Tibial nerve (tissue), 4 donors: ENCODE measurements around the gene CALML3. TPM values are rescaled to one million over a fixed set of nuclear protein-coding genes. Genes with fewer than 3 reads are reported as not detected.

ENCODE experiments used
- DNase-seq, 2 donors: peaks; one replicate each; pipeline ENCODE4 v3.0.0-alpha.2; 2019; ENCODE audit warnings: low spot score in 2 of 2
- H3K27ac ChIP-seq, 4 donors: fragments of 200-600 bp; sonication (generic) in 3 of 4; one replicate each; pipeline ENCODE4 v1.5.1; 2017 to 2019; ENCODE audit warnings: mild to moderate bottlenecking in 1 of 4
- H3K27me3 ChIP-seq, 2 donors: fragments of 200-600 bp; sonication (generic) in 1 of 2; one replicate each; pipeline versions ENCODE4 v1.5.1 to v1.6.0; 2017 to 2019
- H3K36me3 ChIP-seq, 3 donors: fragments of 200-600 bp; sonication (generic); one replicate each; pipeline ENCODE4 v1.5.1; 2018 to 2019
- H3K4me1 ChIP-seq, 4 donors: fragments of 200-600 bp; sonication (generic) in 3 of 4; one replicate each; pipeline ENCODE4 v1.5.1; 2017 to 2019
- H3K4me3 ChIP-seq, 4 donors: fragments of 200-600 bp; sonication (generic) in 3 of 4; one replicate each; pipeline ENCODE4 v1.5.1; 2017 to 2019; ENCODE audit warnings: mild to moderate bottlenecking in 1 of 4, moderate library complexity in 1 of 4
- H3K9me3 ChIP-seq, 4 donors: fragments of 200-600 bp; sonication (generic) in 3 of 4; one replicate each; pipeline ENCODE4 v1.5.1; 2017 to 2019
- EP300 ChIP-seq, 2 donors: sonication (generic); formaldehyde crosslinking; IDR thresholded peaks; one replicate each; pipeline ENCODE4 v1.6.1; 2017; ENCODE audit warnings: antibody characterized with exemption in 2 of 2, mild to moderate bottlenecking in 1 of 2
- POLR2A ChIP-seq, 2 donors: fragments of 450-650 bp; IDR thresholded peaks; one replicate each; pipeline ENCODE4 v1.6.1; 2017; ENCODE audit warnings: antibody characterized with exemption in 2 of 2, mild to moderate bottlenecking in 2 of 2, moderate library complexity in 2 of 2
- WGBS, 2 donors: methylation state at CpG; one replicate each; pipeline ENCODE4 v1.1.5; 2018; 5-methylcytosine and 5-hydroxymethylcytosine counted together
- total RNA-seq, 4 donors: library from RNA; depleted of rRNA; stranded (reverse); fragments of >200 nt; gene quantifications; one replicate each; pipeline ENCODE4 v1.1.0, GENCODE V29; 2016
- TF ChIP-seq, protein P1 (sequence below), 5 experiments: fragments of 200-600 bp in 3 of 5; fragments of 450-650 bp in 2 of 5; sonication (generic) in 3 of 5; IDR thresholded peaks; one replicate each; pipeline ENCODE4 v1.5.1; 2016 to 2019; ENCODE audit warnings: antibody characterized with exemption in 5 of 5, mild to moderate bottlenecking in 3 of 5, moderate library complexity in 2 of 5

The CALML3 gene
- total RNA-seq, 4 donors from 2014 or later, result not detected

DNA sequence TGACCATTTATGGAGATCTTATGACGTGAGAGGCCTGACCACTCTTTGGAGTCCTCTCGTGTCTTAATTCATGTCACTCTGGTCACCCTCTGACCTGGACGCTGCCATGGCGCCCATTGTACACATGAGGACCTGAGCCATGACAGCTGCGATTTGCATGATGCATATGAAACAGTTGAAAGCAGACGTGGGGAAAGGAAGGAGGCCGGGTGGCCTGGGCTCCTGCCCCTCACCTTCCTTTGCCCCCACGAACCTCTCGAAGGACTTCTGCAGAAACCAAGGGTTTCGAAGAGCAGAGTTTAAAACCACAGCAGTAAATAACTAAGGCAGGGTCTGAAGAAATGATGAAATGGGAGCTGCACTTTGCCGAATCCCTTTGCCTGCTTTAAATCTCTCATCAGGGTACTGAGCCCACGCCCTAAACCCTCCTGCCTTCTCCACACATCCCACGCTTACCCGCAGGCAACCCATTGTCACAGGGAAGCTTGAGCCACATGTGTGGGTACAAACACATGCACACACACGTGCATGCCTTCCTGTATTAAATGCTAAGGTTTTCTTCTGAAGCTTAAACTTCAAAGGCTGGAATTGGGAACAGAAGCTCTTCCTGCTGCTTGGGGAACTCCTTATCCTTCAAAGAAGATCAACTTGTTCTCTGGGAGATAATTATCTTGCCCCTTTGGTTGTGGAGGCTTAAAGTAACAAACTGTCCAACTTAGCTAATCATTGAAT lies 11.7 kb upstream of the CALML3 start:
- Histone ChIP-seq H3K9me3 (no peaks in the 10 kb centered on the region), H3K27me3 (no peaks in the 10 kb centered on the region), H3K4me1 (no peaks in the 10 kb centered on the region), H3K27ac (no peak overlapping the region), H3K36me3 (no peaks in the 10 kb centered on the region), H3K4me3 (no peak overlapping the region)
- WGBS, 2 donors, result 78 to 83% methylated on average over 15 of the region's 15 CpGs
- no peak for TF ChIP-seq EP300 (IDR thresholded peaks at IDR 0.05)
- TF ChIP-seq, protein P1, sequence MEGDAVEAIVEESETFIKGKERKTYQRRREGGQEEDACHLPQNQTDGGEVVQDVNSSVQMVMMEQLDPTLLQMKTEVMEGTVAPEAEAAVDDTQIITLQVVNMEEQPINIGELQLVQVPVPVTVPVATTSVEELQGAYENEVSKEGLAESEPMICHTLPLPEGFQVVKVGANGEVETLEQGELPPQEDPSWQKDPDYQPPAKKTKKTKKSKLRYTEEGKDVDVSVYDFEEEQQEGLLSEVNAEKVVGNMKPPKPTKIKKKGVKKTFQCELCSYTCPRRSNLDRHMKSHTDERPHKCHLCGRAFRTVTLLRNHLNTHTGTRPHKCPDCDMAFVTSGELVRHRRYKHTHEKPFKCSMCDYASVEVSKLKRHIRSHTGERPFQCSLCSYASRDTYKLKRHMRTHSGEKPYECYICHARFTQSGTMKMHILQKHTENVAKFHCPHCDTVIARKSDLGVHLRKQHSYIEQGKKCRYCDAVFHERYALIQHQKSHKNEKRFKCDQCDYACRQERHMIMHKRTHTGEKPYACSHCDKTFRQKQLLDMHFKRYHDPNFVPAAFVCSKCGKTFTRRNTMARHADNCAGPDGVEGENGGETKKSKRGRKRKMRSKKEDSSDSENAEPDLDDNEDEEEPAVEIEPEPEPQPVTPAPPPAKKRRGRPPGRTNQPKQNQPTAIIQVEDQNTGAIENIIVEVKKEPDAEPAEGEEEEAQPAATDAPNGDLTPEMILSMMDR (IDR thresholded peaks at IDR 0.05), result no peak
- no peak for TF ChIP-seq POLR2A (IDR thresholded peaks at IDR 0.05)
- DNase-seq, result no peak

DNA sequence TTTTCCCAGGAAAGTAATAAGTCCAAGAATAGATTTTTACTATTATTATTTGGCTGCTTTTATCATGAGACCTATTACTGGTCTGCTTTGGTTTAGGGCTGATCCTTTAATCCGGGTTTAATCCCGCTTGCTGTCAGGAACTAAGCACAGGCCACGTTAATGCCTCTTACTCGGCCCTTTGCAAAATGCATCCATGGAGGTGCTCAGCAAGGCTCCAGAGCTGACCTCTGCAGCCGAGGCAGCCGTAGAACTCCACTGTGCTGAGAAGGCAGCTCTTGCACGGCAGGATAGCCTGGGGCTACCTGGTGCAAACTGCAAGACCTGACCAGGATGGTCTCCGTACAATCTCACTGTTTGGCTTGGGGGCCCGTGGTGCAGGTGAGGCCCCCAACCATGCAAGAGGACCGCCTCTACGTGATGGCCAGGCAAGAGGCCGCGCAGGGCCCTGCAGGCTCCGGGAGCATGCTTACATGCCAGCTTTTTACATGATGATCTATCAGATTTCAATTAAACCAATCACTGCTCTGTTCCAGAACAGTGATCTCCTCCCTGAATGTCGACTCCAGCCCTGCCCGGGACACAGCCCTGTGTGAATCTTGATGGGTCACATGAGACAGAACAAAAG lies 10.4 kb upstream of the CALML3 start:
- no peak for DNase-seq
- TF ChIP-seq EP300 (IDR thresholded peaks at IDR 0.05), result no peak
- TF ChIP-seq, protein P1 (IDR thresholded peaks at IDR 0.05), result no peak
- no peak for TF ChIP-seq POLR2A (IDR thresholded peaks at IDR 0.05)
- Histone ChIP-seq H3K36me3 (no peaks in the 10 kb centered on the region), H3K9me3 (no peaks in the 10 kb centered on the region), H3K4me1 (no peaks in the 10 kb centered on the region), H3K27ac (no peak overlapping the region), H3K27me3 (no peaks in the 10 kb centered on the region), H3K4me3 (no peak overlapping the region)
- 87 to 90% methylated on average over 14 to 15 of the region's 16 CpGs for WGBS, 2 donors

DNA sequence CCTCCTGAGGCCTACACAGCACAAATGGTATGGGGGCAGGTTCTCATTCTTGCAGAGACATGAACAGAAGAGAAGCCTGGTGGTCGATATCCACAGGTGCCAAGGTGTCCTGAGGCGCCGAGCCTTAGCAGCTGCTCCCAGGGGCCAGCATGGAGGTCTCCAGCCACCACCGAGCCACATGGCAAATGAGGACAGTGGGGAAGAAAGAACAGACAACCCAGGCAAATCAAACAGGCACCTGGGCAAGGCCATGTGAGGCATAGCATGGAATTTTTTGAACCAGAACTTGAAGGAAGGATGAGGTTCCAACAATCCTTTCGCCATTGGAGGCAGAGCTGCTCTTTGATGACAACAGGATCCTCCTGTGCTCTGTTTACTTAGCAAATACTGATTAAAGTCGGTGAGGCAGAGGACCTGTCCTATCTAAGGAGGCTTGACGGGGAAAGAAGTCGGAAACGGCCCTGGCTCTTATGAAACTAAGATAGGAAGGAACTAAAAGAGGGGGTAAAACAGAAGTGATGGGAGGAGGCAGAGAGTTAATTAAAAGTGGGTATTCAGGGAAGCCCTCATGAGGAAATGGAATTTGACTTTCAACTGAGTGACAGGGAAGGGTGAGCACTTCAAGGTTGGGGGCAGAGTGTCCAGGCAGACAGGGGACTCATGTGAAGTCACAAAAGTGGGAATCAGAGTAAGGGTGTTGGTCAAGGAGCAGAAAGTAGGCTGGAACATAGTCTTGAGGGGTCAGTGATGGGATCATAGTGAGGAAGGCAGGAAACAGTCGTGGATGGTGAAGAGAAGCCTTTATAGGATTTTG lies 8.6 kb upstream of the CALML3 start:
- DNase-seq, result no peak
- Histone ChIP-seq H3K9me3 (no peaks in the 10 kb centered on the region), H3K36me3 (no peaks in the 10 kb centered on the region), H3K4me3 (no peak overlapping the region), H3K27ac (no peak overlapping the region), H3K27me3 (no peaks in the 10 kb centered on the region), H3K4me1 (no peaks in the 10 kb centered on the region)
- 79 to 81% methylated on average over 10 of the region's 10 CpGs for WGBS, 2 donors
- TF ChIP-seq EP300 (IDR thresholded peaks at IDR 0.05), result no peak
- TF ChIP-seq, protein P1 (IDR thresholded peaks at IDR 0.05), result no peak

DNA sequence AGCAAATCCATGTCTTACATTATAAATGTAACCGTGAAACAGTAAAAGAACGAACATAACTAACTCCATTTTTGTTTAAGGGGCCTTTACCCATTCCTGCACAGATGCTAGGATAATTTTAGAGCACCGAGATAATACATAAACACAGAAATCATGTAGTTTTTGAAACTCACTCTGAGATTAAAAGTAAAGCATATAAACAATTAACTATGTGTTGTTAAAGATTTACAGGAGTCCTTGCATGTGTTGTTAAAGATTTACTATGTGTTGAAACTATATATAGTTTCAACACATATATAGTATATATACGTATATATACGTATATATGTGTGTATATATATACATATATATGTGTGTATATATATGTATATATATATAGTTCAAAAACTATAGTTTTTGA lies 7.2 kb upstream of the CALML3 start:
- TF ChIP-seq EP300 (IDR thresholded peaks at IDR 0.05) (no peak), POLR2A (IDR thresholded peaks at IDR 0.05) (no peak)
- TF ChIP-seq, protein P1 (IDR thresholded peaks at IDR 0.05), result no peak
- 82 to 92% methylated on average over 5 of the region's 5 CpGs for WGBS, 2 donors
- H3K4me3 ChIP-seq, result no peak overlapping the region

DNA sequence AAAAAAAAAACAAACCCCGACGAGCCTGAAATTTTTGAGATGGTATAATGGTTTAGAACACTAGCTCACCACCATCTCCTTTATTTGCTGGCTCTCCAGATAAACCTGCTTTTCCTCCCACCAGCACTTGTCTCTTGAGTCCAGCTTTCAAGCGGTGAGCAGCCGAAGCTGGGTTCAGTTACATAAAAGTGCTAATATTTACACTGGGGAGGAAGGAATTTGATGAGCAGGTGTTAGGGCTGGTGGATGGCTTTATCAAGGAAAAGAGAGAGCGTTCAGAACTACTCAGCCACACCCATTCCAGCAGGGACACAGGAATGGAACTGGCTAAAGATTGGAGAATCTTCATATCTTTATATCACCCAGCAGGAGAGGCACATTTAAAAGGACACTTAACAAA lies 6.6 kb upstream of the CALML3 start:
- 54 to 64% methylated on average over 5 of the region's 5 CpGs for WGBS, 2 donors
- no peak for TF ChIP-seq EP300 (IDR thresholded peaks at IDR 0.05)
- no peak for DNase-seq

More for the DNA sequence above, 7.2 kb upstream of the CALML3 start:
- H3K27ac ChIP-seq, result no peak overlapping the region
- H3K36me3 ChIP-seq, result no peaks in the 10 kb centered on the region
- H3K4me1 ChIP-seq, result no peaks in the 10 kb centered on the region
- H3K27me3 ChIP-seq, result no peaks in the 10 kb centered on the region
- DNase-seq, result no peak
- no peaks in the 10 kb centered on the region for H3K9me3 ChIP-seq

More for the DNA sequence above, 6.6 kb upstream of the CALML3 start:
- H3K36me3 ChIP-seq, result no peaks in the 10 kb centered on the region
- H3K27ac ChIP-seq, result no peak overlapping the region
- no peak overlapping the region for H3K4me3 ChIP-seq
- no peaks in the 10 kb centered on the region for H3K27me3 ChIP-seq
- H3K9me3 ChIP-seq, result no peaks in the 10 kb centered on the region
- no peaks in the 10 kb centered on the region for H3K4me1 ChIP-seq
